HepG2 (cell line): ENCODE measurements around the gene PACS1. TPM values are rescaled to one million over a fixed set of nuclear protein-coding genes. Genes with fewer than 3 reads are reported as not detected.
A peak's percentile ranks its signal among the peaks of the same experiment; 100 is the strongest.

Source experiments
- BORCS8-MEF2B ChIP-seq: sonication (generic); formaldehyde crosslinking; IDR thresholded peaks from 2 replicates; pipeline ENCODE4 v1.8.0; 2022; ENCODE audit warnings: mild to moderate bottlenecking, missing genetic modification reagents
- GPN1 ChIP-seq: sonication (generic); formaldehyde crosslinking; IDR thresholded peaks from 2 replicates; pipeline ENCODE4 v1.5.1; 2020; ENCODE audit warnings: missing genetic modification reagents, borderline replicate concordance
- HINFP ChIP-seq: sonication (generic); formaldehyde crosslinking; IDR thresholded peaks from 2 replicates; pipeline ENCODE4 v1.4.0; 2020; ENCODE audit warnings: low read depth, mild to moderate bottlenecking, missing genetic modification reagents
- HOXA9 ChIP-seq: sonication (generic); formaldehyde crosslinking; IDR thresholded peaks from 2 replicates; pipeline ENCODE4 v1.8.1; 2022; ENCODE audit warnings: missing genetic modification reagents, mild to moderate bottlenecking, moderate library complexity, borderline replicate concordance
- KLF13 ChIP-seq: sonication (generic); formaldehyde crosslinking; IDR thresholded peaks from 2 replicates; pipeline ENCODE4 v1.4.0; 2020; ENCODE audit warnings: mild to moderate bottlenecking, missing genetic modification reagents
- MEIS2 ChIP-seq: sonication (generic); formaldehyde crosslinking; IDR thresholded peaks from 2 replicates; pipeline ENCODE4 v1.9.0; 2021; ENCODE audit warnings: mild to moderate bottlenecking, missing genetic modification reagents
- RFXAP ChIP-seq: sonication (generic); formaldehyde crosslinking; IDR thresholded peaks from 2 replicates; pipeline ENCODE4 v1.4.0; 2020; ENCODE audit warnings: missing genetic modification reagents, borderline replicate concordance
- RXRA ChIP-seq: sonication (generic); formaldehyde crosslinking; IDR thresholded peaks from 2 replicates; pipeline ENCODE4 v1.5.1; 2020; ENCODE audit warnings: missing genetic modification reagents
- SNRNP70 ChIP-seq: fragments of 200-400 bp; formaldehyde crosslinking; IDR thresholded peaks from 2 replicates; pipeline ENCODE4 v1.6.1; 2017; ENCODE audit warnings: mild to moderate bottlenecking, low read depth, low read length, moderate library complexity
- STAG1 ChIP-seq: sonication (generic); formaldehyde crosslinking; IDR thresholded peaks from 2 replicates; pipeline ENCODE4 v1.4.0; 2020; ENCODE audit warnings: missing genetic modification reagents
- TRIM22 ChIP-seq: fragments of 450-650 bp; IDR thresholded peaks from 2 replicates; pipeline ENCODE4 v1.6.1; 2017
- ZBTB25 ChIP-seq: IDR thresholded peaks from 2 replicates; pipeline ENCODE4 v1.6.1; 2018; ENCODE audit warnings: missing genetic modification reagents
- ZNF205 ChIP-seq: IDR thresholded peaks from 2 replicates; pipeline ENCODE4 v1.6.1; 2018; ENCODE audit warnings: missing biosample characterization, missing genetic modification reagents
- ZNF24 ChIP-seq: fragments of 450-650 bp; IDR thresholded peaks from 2 replicates; pipeline ENCODE4 v1.6.1; 2017; ENCODE audit warnings: antibody characterized with exemption, mild to moderate bottlenecking
- ZNF331 ChIP-seq: sonication (generic); formaldehyde crosslinking; IDR thresholded peaks from 2 replicates; pipeline ENCODE4 v1.4.0; 2020; ENCODE audit warnings: missing genetic modification reagents
- ZNF407 ChIP-seq: sonication (generic); formaldehyde crosslinking; IDR thresholded peaks from one replicate; pipeline ENCODE4 v1.5.1; 2020; ENCODE audit warnings: mild to moderate bottlenecking, missing genetic modification reagents; ENCODE audit errors: not compliant biosample characterization
- ZNF44 ChIP-seq: sonication (generic); formaldehyde crosslinking; IDR thresholded peaks from 2 replicates; pipeline ENCODE4 v1.5.1; 2020; ENCODE audit warnings: mild to moderate bottlenecking, missing genetic modification reagents
- ZSCAN9 ChIP-seq: IDR thresholded peaks from 2 replicates; pipeline ENCODE4 v1.6.1; 2016; ENCODE audit warnings: borderline replicate concordance
- polyA plus RNA-seq, 8 experiments: library from polyadenylated mRNA; depleted of rRNA in 3 of 8; stranded (reverse) in 7 of 8; unstranded in 1 of 8; fragments of >200 nt; fragmentation: Illumina TruSeq in 4 of 8; extraction: Trizol in 4 of 8; gene quantifications; 2 replicates each; pipeline versions ENCODE4 v1.2.1 to v1.2.3, GENCODE V29; 2011 to 2016; ENCODE audit warnings: low read depth in 4 of 8, missing spikeins in 1 of 8, mixed read lengths in 1 of 8; ENCODE audit not compliant: insufficient read depth in 1 of 8
- total RNA-seq, 5 experiments: library from RNA; depleted of rRNA; stranded (reverse); fragments of >200 nt; fragmentation: Illumina TruSeq; extraction: Trizol; gene quantifications; 2 replicates each; pipeline ENCODE4 v1.2.3, GENCODE V29; 2016; ENCODE audit warnings: low read depth in 1 of 5

PACS1 gene
- total and polyA plus RNA-seq, 2 of the 13 experiments (the other 11 are each of a cell fraction or from before 2014, with no cell fraction given), result 7.6 to 8.6 TPM

- TF ChIP-seq ZBTB25 (CRISPR knock-in tag), result no peak
- no peak for TF ChIP-seq GPN1
- no peak for TF ChIP-seq TRIM22
- no peak for TF ChIP-seq MEIS2 (CRISPR knock-in tag)
- TF ChIP-seq RFXAP (CRISPR knock-in tag), result peak; percentile 79; the same call in 1 of the 2 replicates
- no peak for TF ChIP-seq ZNF407
- no peak for TF ChIP-seq ZNF44
- TF ChIP-seq ZSCAN9, result no peak
- no peak for TF ChIP-seq BORCS8-MEF2B (CRISPR knock-in tag)
- no peak for TF ChIP-seq HINFP (CRISPR knock-in tag)
- no peak for TF ChIP-seq ZNF24
- no peak for TF ChIP-seq SNRNP70
- TF ChIP-seq ZNF205 (CRISPR knock-in tag), result 0 out of 2 replicates have a peak, but pooled peaks have one; percentile 38
- peak; percentile 82 for TF ChIP-seq STAG1 (CRISPR knock-in tag)
- TF ChIP-seq HOXA9 (CRISPR knock-in tag), result no peak
- TF ChIP-seq RXRA (CRISPR knock-in tag), result peak; percentile 35; the same call in 1 of the 2 replicates
- TF ChIP-seq KLF13 (CRISPR knock-in tag), result no peak
- peak; percentile 38; the same call in 1 of the 2 replicates for TF ChIP-seq ZNF331
These were observed 47.5 kb upstream of the PACS1 start (continued) for GRCh38 chr11:66022401-66023185.
